Fibroblast of villous mesenchyme (primary cell): ENCODE results near the gene MAP2K5. TPM values are rescaled to one million over a fixed set of nuclear protein-coding genes. Genes with fewer than 3 reads are reported as not detected.

Source experiments
- DNase-seq: peaks from one replicate; pipeline ENCODE4 v3.0.0-alpha.2; 2010; ENCODE audit warnings: low read depth
- H3K4me3 ChIP-seq: 2 replicates; pipeline ENCODE4 v1.5.1; 2011; ENCODE audit warnings: low read depth, mild to moderate bottlenecking, low read length
- CTCF ChIP-seq: IDR thresholded peaks from 2 replicates; pipeline ENCODE4 v1.5.1; 2012; ENCODE audit warnings: low read depth, mild to moderate bottlenecking, low read length; ENCODE audit not compliant: insufficient read depth
- total RNA-seq: library from RNA; depleted of rRNA; stranded (reverse); fragments of >200 nt; gene quantifications from 2 replicates; pipeline ENCODE4 v1.2.3, GENCODE V29; 2012

The MAP2K5 gene
- total RNA-seq, 1 donor, result 6.9 TPM

GRCh38 chr15:67755264-67755663 lies 212.8 kb downstream of the MAP2K5 start:
- DNase-seq, result no peak

GRCh38 chr15:67755936-67756335 lies 213.4 kb downstream of the MAP2K5 start:
- TF ChIP-seq CTCF, result no peak
- no peak for DNase-seq
- H3K4me3 ChIP-seq, result no peak overlapping the region

More at GRCh38 chr15:67755264-67755663, 212.8 kb downstream of the MAP2K5 start:
- TF ChIP-seq CTCF, result no peak
- H3K4me3 ChIP-seq, result no peak overlapping the region

GRCh38 chr15:67758619-67759300 lies 216.3 kb downstream of the MAP2K5 start:
- TF ChIP-seq CTCF, result no peak
- H3K4me3 ChIP-seq, result no peak overlapping the region
- no peak for DNase-seq

GRCh38 chr15:67760901-67761300 lies 218.4 kb downstream of the MAP2K5 start:
- no peak for TF ChIP-seq CTCF
- no peak overlapping the region for H3K4me3 ChIP-seq
- no peak for DNase-seq

- no peak for DNase-seq
- TF ChIP-seq CTCF, result no peak
- no peak overlapping the region for H3K4me3 ChIP-seq
Measured at GRCh38 chr15:67761343-67761742, 218.8 kb downstream of the MAP2K5 start.

GRCh38 chr15:67762610-67763368 lies 220.3 kb downstream of the MAP2K5 start:
- H3K4me3 ChIP-seq, result no peak overlapping the region

More at GRCh38 chr15:67762610-67763368, 220.3 kb downstream of the MAP2K5 start:
- TF ChIP-seq CTCF, result no peak
- peak; percentile 75 for DNase-seq
